ENCODE data around the gene DUSP22. TPM values are rescaled to one million over a fixed set of nuclear protein-coding genes. Genes with fewer than 3 reads are reported as not detected.

Gene DUSP22
- total and polyA plus RNA-seq, 2 experiments from 2014 or later = 12.8 to 36.8 TPM

DNA sequence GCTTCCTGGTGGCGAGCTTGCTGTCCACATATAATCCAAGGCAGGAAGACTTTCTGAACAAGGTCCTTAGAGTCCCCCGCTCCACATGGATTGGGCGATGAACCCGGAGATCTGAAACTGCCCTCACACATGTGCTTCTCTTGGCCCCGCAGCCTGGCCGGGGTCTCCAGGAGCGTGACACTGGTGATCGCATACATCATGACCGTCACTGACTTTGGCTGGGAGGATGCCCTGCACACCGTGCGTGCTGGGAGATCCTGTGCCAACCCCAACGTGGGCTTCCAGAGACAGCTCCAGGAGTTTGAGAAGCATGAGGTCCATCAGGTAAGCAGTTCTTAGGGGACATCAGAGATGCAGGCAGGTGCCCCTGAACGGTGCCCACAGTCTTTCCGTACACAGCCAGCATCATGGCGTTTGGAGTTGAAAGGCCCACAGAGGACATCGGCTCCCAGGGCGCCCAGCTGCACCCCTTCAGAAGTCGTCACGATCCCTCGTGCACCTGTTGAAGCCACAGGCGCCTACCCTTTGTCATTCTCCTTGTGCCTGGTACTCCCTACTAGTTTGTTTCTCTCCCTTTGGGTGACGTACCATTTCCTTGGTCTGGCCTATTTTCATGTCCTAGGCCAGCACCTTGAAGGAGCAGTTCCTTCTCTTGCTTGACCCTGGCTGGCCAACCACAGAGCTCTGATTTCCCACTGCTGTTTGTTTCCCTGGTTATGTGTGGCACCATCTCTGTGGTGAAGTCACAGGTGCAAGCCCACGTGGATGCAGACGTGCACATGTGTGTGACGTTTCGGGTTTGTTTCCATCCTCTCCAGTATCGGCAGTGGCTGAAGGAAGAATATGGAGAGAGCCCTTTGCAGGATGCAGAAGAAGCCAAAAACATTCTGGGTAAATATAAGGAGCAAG is 55.9 kb downstream of the DUSP22 start:
- Mint-ChIP-seq H3K36me3 (ENCODE audit: low read depth) (peaks cover 44% of the 10 kb centered on the region), H3K27ac (no peak overlapping the region), H3K9me3 (peaks cover 100% of the 10 kb centered on the region), H3K4me1 (peaks cover 11% of the 10 kb centered on the region; the same call in 2 of the 3 replicates), H3K4me3 (no peak overlapping the region), H3K27me3 (ENCODE audit: insufficient read depth, low read depth, poor library complexity) (no peaks in the 10 kb centered on the region)
- TF ChIP-seq NANOG (IDR thresholded peaks at IDR 0.05; ENCODE audit: borderline replicate concordance) (no peak), POLR2AphosphoS5 (IDR thresholded peaks at IDR 0.05; ENCODE audit: low read depth) (no peak), CREB1 (CRISPR knock-in tag; IDR thresholded peaks at IDR 0.05; ENCODE audit: low read depth) (no peak), ZNF114 (CRISPR knock-in tag; IDR thresholded peaks at IDR 0.05) (no peak), EZH2phosphoT487 (IDR thresholded peaks at IDR 0.05; ENCODE audit: unreplicated experiment) (no peak), ZNF331 (CRISPR knock-in tag; IDR thresholded peaks at IDR 0.05; ENCODE audit: low read depth) (no peak), STAT1 (IDR thresholded peaks at IDR 0.05; ENCODE audit: unreplicated experiment) (no peak), JUNB (IDR thresholded peaks at IDR 0.05; ENCODE audit: unreplicated experiment) (no peak), EZH2 (IDR thresholded peaks at IDR 0.05; ENCODE audit: low read depth, unreplicated experiment) (no peak)
- TF ChIP-seq, protein P1, sequence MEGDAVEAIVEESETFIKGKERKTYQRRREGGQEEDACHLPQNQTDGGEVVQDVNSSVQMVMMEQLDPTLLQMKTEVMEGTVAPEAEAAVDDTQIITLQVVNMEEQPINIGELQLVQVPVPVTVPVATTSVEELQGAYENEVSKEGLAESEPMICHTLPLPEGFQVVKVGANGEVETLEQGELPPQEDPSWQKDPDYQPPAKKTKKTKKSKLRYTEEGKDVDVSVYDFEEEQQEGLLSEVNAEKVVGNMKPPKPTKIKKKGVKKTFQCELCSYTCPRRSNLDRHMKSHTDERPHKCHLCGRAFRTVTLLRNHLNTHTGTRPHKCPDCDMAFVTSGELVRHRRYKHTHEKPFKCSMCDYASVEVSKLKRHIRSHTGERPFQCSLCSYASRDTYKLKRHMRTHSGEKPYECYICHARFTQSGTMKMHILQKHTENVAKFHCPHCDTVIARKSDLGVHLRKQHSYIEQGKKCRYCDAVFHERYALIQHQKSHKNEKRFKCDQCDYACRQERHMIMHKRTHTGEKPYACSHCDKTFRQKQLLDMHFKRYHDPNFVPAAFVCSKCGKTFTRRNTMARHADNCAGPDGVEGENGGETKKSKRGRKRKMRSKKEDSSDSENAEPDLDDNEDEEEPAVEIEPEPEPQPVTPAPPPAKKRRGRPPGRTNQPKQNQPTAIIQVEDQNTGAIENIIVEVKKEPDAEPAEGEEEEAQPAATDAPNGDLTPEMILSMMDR (conservative IDR thresholded peaks at IDR 0.05; ENCODE audit: low read depth in 2 of 2) = no peak
- TF ChIP-seq, protein P2, sequence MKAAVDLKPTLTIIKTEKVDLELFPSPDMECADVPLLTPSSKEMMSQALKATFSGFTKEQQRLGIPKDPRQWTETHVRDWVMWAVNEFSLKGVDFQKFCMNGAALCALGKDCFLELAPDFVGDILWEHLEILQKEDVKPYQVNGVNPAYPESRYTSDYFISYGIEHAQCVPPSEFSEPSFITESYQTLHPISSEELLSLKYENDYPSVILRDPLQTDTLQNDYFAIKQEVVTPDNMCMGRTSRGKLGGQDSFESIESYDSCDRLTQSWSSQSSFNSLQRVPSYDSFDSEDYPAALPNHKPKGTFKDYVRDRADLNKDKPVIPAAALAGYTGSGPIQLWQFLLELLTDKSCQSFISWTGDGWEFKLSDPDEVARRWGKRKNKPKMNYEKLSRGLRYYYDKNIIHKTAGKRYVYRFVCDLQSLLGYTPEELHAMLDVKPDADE (IDR thresholded peaks at IDR 0.05) = no peak
- TF ChIP-seq, protein P3, sequence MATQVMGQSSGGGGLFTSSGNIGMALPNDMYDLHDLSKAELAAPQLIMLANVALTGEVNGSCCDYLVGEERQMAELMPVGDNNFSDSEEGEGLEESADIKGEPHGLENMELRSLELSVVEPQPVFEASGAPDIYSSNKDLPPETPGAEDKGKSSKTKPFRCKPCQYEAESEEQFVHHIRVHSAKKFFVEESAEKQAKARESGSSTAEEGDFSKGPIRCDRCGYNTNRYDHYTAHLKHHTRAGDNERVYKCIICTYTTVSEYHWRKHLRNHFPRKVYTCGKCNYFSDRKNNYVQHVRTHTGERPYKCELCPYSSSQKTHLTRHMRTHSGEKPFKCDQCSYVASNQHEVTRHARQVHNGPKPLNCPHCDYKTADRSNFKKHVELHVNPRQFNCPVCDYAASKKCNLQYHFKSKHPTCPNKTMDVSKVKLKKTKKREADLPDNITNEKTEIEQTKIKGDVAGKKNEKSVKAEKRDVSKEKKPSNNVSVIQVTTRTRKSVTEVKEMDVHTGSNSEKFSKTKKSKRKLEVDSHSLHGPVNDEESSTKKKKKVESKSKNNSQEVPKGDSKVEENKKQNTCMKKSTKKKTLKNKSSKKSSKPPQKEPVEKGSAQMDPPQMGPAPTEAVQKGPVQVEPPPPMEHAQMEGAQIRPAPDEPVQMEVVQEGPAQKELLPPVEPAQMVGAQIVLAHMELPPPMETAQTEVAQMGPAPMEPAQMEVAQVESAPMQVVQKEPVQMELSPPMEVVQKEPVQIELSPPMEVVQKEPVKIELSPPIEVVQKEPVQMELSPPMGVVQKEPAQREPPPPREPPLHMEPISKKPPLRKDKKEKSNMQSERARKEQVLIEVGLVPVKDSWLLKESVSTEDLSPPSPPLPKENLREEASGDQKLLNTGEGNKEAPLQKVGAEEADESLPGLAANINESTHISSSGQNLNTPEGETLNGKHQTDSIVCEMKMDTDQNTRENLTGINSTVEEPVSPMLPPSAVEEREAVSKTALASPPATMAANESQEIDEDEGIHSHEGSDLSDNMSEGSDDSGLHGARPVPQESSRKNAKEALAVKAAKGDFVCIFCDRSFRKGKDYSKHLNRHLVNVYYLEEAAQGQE (IDR thresholded peaks at IDR 0.05; ENCODE audit: unreplicated experiment) = no peak
- TF ChIP-seq, protein P4, sequence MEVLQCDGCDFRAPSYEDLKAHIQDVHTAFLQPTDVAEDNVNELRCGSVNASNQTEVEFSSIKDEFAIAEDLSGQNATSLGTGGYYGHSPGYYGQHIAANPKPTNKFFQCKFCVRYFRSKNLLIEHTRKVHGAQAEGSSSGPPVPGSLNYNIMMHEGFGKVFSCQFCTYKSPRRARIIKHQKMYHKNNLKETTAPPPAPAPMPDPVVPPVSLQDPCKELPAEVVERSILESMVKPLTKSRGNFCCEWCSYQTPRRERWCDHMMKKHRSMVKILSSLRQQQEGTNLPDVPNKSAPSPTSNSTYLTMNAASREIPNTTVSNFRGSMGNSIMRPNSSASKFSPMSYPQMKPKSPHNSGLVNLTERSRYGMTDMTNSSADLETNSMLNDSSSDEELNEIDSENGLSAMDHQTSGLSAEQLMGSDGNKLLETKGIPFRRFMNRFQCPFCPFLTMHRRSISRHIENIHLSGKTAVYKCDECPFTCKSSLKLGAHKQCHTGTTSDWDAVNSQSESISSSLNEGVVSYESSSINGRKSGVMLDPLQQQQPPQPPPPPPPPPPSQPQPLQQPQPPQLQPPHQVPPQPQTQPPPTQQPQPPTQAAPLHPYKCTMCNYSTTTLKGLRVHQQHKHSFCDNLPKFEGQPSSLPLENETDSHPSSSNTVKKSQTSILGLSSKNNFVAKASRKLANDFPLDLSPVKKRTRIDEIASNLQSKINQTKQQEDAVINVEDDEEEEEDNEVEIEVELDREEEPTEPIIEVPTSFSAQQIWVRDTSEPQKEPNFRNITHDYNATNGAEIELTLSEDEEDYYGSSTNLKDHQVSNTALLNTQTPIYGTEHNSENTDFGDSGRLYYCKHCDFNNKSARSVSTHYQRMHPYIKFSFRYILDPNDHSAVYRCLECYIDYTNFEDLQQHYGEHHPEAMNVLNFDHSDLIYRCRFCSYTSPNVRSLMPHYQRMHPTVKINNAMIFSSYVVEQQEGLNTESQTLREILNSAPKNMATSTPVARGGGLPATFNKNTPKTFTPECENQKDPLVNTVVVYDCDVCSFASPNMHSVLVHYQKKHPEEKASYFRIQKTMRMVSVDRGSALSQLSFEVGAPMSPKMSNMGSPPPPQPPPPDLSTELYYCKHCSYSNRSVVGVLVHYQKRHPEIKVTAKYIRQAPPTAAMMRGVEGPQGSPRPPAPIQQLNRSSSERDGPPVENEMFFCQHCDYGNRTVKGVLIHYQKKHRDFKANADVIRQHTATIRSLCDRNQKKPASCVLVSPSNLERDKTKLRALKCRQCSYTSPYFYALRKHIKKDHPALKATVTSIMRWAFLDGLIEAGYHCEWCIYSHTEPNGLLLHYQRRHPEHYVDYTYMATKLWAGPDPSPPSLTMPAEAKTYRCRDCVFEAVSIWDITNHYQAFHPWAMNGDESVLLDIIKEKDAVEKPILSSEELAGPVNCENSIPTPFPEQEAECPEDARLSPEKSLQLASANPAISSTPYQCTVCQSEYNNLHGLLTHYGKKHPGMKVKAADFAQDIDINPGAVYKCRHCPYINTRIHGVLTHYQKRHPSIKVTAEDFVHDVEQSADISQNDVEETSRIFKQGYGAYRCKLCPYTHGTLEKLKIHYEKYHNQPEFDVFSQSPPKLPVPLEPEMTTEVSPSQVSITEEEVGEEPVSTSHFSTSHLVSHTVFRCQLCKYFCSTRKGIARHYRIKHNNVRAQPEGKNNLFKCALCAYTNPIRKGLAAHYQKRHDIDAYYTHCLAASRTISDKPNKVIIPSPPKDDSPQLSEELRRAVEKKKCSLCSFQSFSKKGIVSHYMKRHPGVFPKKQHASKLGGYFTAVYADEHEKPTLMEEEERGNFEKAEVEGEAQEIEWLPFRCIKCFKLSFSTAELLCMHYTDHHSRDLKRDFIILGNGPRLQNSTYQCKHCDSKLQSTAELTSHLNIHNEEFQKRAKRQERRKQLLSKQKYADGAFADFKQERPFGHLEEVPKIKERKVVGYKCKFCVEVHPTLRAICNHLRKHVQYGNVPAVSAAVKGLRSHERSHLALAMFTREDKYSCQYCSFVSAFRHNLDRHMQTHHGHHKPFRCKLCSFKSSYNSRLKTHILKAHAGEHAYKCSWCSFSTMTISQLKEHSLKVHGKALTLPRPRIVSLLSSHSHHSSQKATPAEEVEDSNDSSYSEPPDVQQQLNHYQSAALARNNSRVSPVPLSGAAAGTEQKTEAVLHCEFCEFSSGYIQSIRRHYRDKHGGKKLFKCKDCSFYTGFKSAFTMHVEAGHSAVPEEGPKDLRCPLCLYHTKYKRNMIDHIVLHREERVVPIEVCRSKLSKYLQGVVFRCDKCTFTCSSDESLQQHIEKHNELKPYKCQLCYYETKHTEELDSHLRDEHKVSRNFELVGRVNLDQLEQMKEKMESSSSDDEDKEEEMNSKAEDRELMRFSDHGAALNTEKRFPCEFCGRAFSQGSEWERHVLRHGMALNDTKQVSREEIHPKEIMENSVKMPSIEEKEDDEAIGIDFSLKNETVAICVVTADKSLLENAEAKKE (CRISPR knock-in tag; IDR thresholded peaks at IDR 0.05) = no peak
- H3K4me1 ChIP-seq (ENCODE audit: insufficient read depth) = no peaks in the 10 kb centered on the region
- H3K27me3 ChIP-seq (ENCODE audit: insufficient read depth) = no peaks in the 10 kb centered on the region
- peaks cover 7% of the 10 kb centered on the region for H4K20me1 ChIP-seq (replicated peaks; ENCODE audit: insufficient read depth)
- ATAC-seq (no peak), DNase-seq (ENCODE audit: low spot score) (no peak)
- no peak overlapping the region for H3K4me3 ChIP-seq
- no peak overlapping the region for H3K4me2 ChIP-seq
- no peaks in the 10 kb centered on the region for H3K9me2 ChIP-seq (ENCODE audit: insufficient read depth)
- no peak overlapping the region for H2AFZ ChIP-seq
- no peak overlapping the region for H3K27ac ChIP-seq (ENCODE audit: low read depth)
- H3K79me2 ChIP-seq (replicated peaks; ENCODE audit: insufficient read depth) = no peaks in the 10 kb centered on the region
- no peaks in the 10 kb centered on the region for H3F3A ChIP-seq (replicated peaks; ENCODE audit: low read depth)
- peaks cover 4% of the 10 kb centered on the region for H3K36me3 ChIP-seq (ENCODE audit: insufficient read depth)
